ENCODE measurements around the gene DPYSL5.
A peak's percentile ranks its signal among the peaks of the same experiment; 100 is the strongest.

DPYSL5 gene

GRCh38 chr2:26968001-26968400, 120.1 kb downstream of the DPYSL5 start:
- DNase-seq (ENCODE audit: low spot score), result no peak

- no peak for DNase-seq (ENCODE audit: low spot score)
These were observed 121.3 kb downstream of the DPYSL5 start for GRCh38 chr2:26969077-26969844.

- DNase-seq (ENCODE audit: low spot score), result peak; percentile 67
These were observed 122.5 kb downstream of the DPYSL5 start, which contains the start of gene MAPRE3 for GRCh38 chr2:26970244-26970927. Gene MAPRE3 (plus strand): TSS chr2:26970637. CDS start chr2:27022219, 51,582 bp downstream.

- peak; percentile 8 for DNase-seq (ENCODE audit: low spot score)
These were observed 123.1 kb downstream of the DPYSL5 start for GRCh38 chr2:26970928-26971627.

- DNase-seq (ENCODE audit: low spot score), result no peak
These were observed 124.2 kb downstream of the DPYSL5 start for GRCh38 chr2:26971911-26972786.

- DNase-seq (ENCODE audit: low spot score), result no peak
These were observed 126.4 kb downstream of the DPYSL5 start for GRCh38 chr2:26974352-26974751.

GRCh38 chr2:26975102-26975501, 127.2 kb downstream of the DPYSL5 start:
- no peak for DNase-seq (ENCODE audit: low spot score)

GRCh38 chr2:26975656-26976055, 127.7 kb downstream of the DPYSL5 start:
- no peak for DNase-seq (ENCODE audit: low spot score)

GRCh38 chr2:26976237-26976636, 128.3 kb downstream of the DPYSL5 start:
- DNase-seq (ENCODE audit: low spot score), result no peak

GRCh38 chr2:26977012-26977411, 129.1 kb downstream of the DPYSL5 start:
- DNase-seq (ENCODE audit: low spot score), result no peak

- no peak for DNase-seq (ENCODE audit: low spot score)
These were observed 130.2 kb downstream of the DPYSL5 start for GRCh38 chr2:26978061-26978596.

GRCh38 chr2:26979741-26980140, 131.8 kb downstream of the DPYSL5 start:
- no peak for DNase-seq (ENCODE audit: low spot score)

GRCh38 chr2:26980971-26981370, 133.0 kb downstream of the DPYSL5 start:
- no peak for DNase-seq (ENCODE audit: low spot score)

- peak; percentile 47 for DNase-seq (ENCODE audit: low spot score)
These were observed 134.3 kb downstream of the DPYSL5 start for GRCh38 chr2:26982102-26982742.

- no peak for DNase-seq (ENCODE audit: low spot score)
These were observed 135.8 kb downstream of the DPYSL5 start for GRCh38 chr2:26983746-26984145.

GRCh38 chr2:26985807-26986206, 137.9 kb downstream of the DPYSL5 start:
- no peak for DNase-seq (ENCODE audit: low spot score)

GRCh38 chr2:26986576-26986975, 138.6 kb downstream of the DPYSL5 start:
- DNase-seq (ENCODE audit: low spot score), result no peak

GRCh38 chr2:26988058-26988860, 140.3 kb downstream of the DPYSL5 start:
- peak; percentile 47 for DNase-seq (ENCODE audit: low spot score)

GRCh38 chr2:26989156-26989555, 141.2 kb downstream of the DPYSL5 start:
- no peak for DNase-seq (ENCODE audit: low spot score)

GRCh38 chr2:26991717-26992116, 143.8 kb downstream of the DPYSL5 start:
- no peak for DNase-seq (ENCODE audit: low spot score)

All from RKO (cell line).